Measurements from ENCODE around the gene CCND1. TPM values are rescaled to one million over a fixed set of nuclear protein-coding genes. Genes with fewer than 3 reads are reported as not detected.

CCND1 gene
- total RNA-seq, 1 experiment from 2014 or later = 868 TPM

GRCh38 chr11:69670158-69670845 lies 29.3 kb downstream of the CCND1 start:
- Histone ChIP-seq H3K9me3 (ENCODE audit: low read length) (no peaks in the 10 kb centered on the region), H3K79me2 (ENCODE audit: low read length) (peaks cover 55% of the 10 kb centered on the region), H3K4me1 (ENCODE audit: insufficient read depth, low read length) (peaks cover 17% of the 10 kb centered on the region), H3K9ac (ENCODE audit: low read length) (no peak overlapping the region), H3K27me3 (ENCODE audit: low read length) (no peaks in the 10 kb centered on the region), H3K4me2 (ENCODE audit: low read length) (no peak overlapping the region), H3F3A (ENCODE audit: low read length, unreplicated experiment) (peaks cover 8% of the 10 kb centered on the region), H2AFZ (ENCODE audit: low read length) (no peak overlapping the region), H3K36me3 (ENCODE audit: low read depth, low read length) (peaks cover 43% of the 10 kb centered on the region), H3K27ac (ENCODE audit: low read length) (no peak overlapping the region), H3K9me2 (replicated peaks; ENCODE audit: low read length) (no peaks in the 10 kb centered on the region), H4K20me1 (ENCODE audit: low read length) (peaks cover 6% of the 10 kb centered on the region), H3K4me3 (ENCODE audit: low read length) (no peak overlapping the region)
- POLR2A ChIA-PET (ENCODE audit: unreplicated experiment) = no interaction called here
- no TSS peak for BruUV-seq (replicated peaks)
- DNase-seq = peak; percentile 93
- ATAC-seq = peak; percentile 68
- TF ChIP-seq CTCF (conservative IDR thresholded peaks at IDR 0.05; ENCODE audit: low read depth, low read length) (peak; percentile 98), EZH2 (IDR thresholded peaks at IDR 0.05; ENCODE audit: low read length, unreplicated experiment) (no peak), EZH2phosphoT487 (IDR thresholded peaks at IDR 0.05; ENCODE audit: borderline replicate concordance, low read length) (no peak)
- CTCF ChIA-PET = interaction anchor here (0.6 to 1.8 kb wide), 3 partner anchors 8 to 26 kb away, joined by 4 to 5 read pairs (median 5); no protein-coding TSS in a partner anchor
- intact Hi-C loops (cut with micrococcal nuclease) = loop anchor here (2.0 kb wide), 1 partner anchor 16 kb away; no protein-coding TSS in a partner anchor

GRCh38 chr11:69671734-69672465 lies 30.9 kb downstream of the CCND1 start:
- intact Hi-C loops (cut with micrococcal nuclease) = loop anchor here (2.0 kb wide), 1 partner anchor 17 kb away; no protein-coding TSS in a partner anchor
- Histone ChIP-seq H3K4me2 (ENCODE audit: low read length) (no peak overlapping the region), H3K9me2 (replicated peaks; ENCODE audit: low read length) (no peaks in the 10 kb centered on the region), H3K36me3 (ENCODE audit: low read depth, low read length) (peaks cover 43% of the 10 kb centered on the region), H3K4me1 (ENCODE audit: insufficient read depth, low read length) (peaks cover 23% of the 10 kb centered on the region), H3K9ac (ENCODE audit: low read length) (no peak overlapping the region), H3K4me3 (ENCODE audit: low read length) (no peak overlapping the region), H3K27me3 (ENCODE audit: low read length) (no peaks in the 10 kb centered on the region), H3K79me2 (ENCODE audit: low read length) (peaks cover 58% of the 10 kb centered on the region), H3F3A (ENCODE audit: low read length, unreplicated experiment) (peaks cover 8% of the 10 kb centered on the region), H3K27ac (ENCODE audit: low read length) (no peak overlapping the region), H4K20me1 (ENCODE audit: low read length) (peaks cover 6% of the 10 kb centered on the region), H3K9me3 (ENCODE audit: low read length) (no peaks in the 10 kb centered on the region), H2AFZ (ENCODE audit: low read length) (no peak overlapping the region)
- no peak for TF ChIP-seq EZH2 (IDR thresholded peaks at IDR 0.05; ENCODE audit: low read length, unreplicated experiment)
- ChIA-PET POLR2A (ENCODE audit: unreplicated experiment) (interaction anchor here (0.6 kb wide), 1 partner anchor 397 kb away, joined by 6 read pairs; no protein-coding TSS in a partner anchor), CTCF (interaction anchor here (0.5 to 1.8 kb wide), 2 partner anchors 12 to 722 kb away, joined by 4 to 5 read pairs; no protein-coding TSS in a partner anchor)
- no peak for DNase-seq
- no TSS peak for BruUV-seq (replicated peaks)
- no peak for ATAC-seq

GRCh38 chr11:69674267-69674885 lies 33.4 kb downstream of the CCND1 start:
- CTCF ChIA-PET = interaction anchor here (0.5 to 0.6 kb wide), 3 partner anchors 32 to 400 kb away, joined by 3 read pairs; no protein-coding TSS in a partner anchor
- Histone ChIP-seq H3K27me3 (ENCODE audit: low read length) (no peaks in the 10 kb centered on the region), H3K4me2 (ENCODE audit: low read length) (peak overlapping the region; percentile 99), H2AFZ (ENCODE audit: low read length) (peak overlapping the region; percentile 74), H3K9me3 (ENCODE audit: low read length) (no peaks in the 10 kb centered on the region), H3K9me2 (replicated peaks; ENCODE audit: low read length) (no peaks in the 10 kb centered on the region), H3K4me1 (ENCODE audit: insufficient read depth, low read length) (peaks cover 23% of the 10 kb centered on the region), H3F3A (ENCODE audit: low read length, unreplicated experiment) (peaks cover 8% of the 10 kb centered on the region), H3K36me3 (ENCODE audit: low read depth, low read length) (peaks cover 31% of the 10 kb centered on the region), H4K20me1 (ENCODE audit: low read length) (peaks cover 6% of the 10 kb centered on the region), H3K4me3 (ENCODE audit: low read length) (peak overlapping the region; percentile 81), H3K27ac (ENCODE audit: low read length) (peak overlapping the region; percentile 74), H3K9ac (ENCODE audit: low read length) (peak overlapping the region; percentile 98), H3K79me2 (ENCODE audit: low read length) (peaks cover 52% of the 10 kb centered on the region)
- TF ChIP-seq EZH2 (IDR thresholded peaks at IDR 0.05; ENCODE audit: low read length, unreplicated experiment) = no peak
- no peak for TF ChIP-seq EZH2phosphoT487 (IDR thresholded peaks at IDR 0.05; ENCODE audit: borderline replicate concordance, low read length)
- TF ChIP-seq CTCF (conservative IDR thresholded peaks at IDR 0.05; ENCODE audit: low read depth, low read length) = no peak
- peak; percentile 64 for ATAC-seq
- intact Hi-C loops (cut with micrococcal nuclease) = no loop called here
- POLR2A ChIA-PET (ENCODE audit: unreplicated experiment) = interaction anchor here (0.6 to 0.8 kb wide), 8 partner anchors 10 to 674 kb away, joined by 3 to 5 read pairs (median 3); no protein-coding TSS in a partner anchor
- peak; percentile 80 for DNase-seq
- TSS peak; percentile 59 for BruUV-seq (replicated peaks)

All from PC-3 (cell line).